RWPE1 (cell line): ENCODE results near the gene LINC00305.

Source experiments
- CTCF ChIA-PET: fragments of 350-600 bp; sonication (Branson Sonifier 250); formaldehyde crosslinking; extraction: SDS; loops from one replicate; lab custom pipeline; 2021; lab: Yijun Ruan, JAX
- POLR2A ChIA-PET: fragments of 400-600 bp; formaldehyde crosslinking; extraction: SDS; loops from one replicate; lab custom pipeline; 2020; ENCODE audit warnings: antibody characterized with exemption; ENCODE audit not compliant: low non-redundant PET; lab: Yijun Ruan, JAX
- DNase-seq: peaks from one replicate; pipeline ENCODE4 v3.0.0; 2012; ENCODE audit warnings: low spot score
- H3K27ac ChIP-seq: fragments of 450-650 bp; 2 replicates; pipeline ENCODE4 v1.5.1; 2017
- CTCF ChIP-seq: fragments of 450-650 bp; conservative IDR thresholded peaks from 2 replicates; pipeline ENCODE4 v1.5.1; 2017; ENCODE audit warnings: low read depth, mild to moderate bottlenecking

The LINC00305 gene

GRCh38 chr18:64095056-64095455 lies 53.8 kb downstream of the LINC00305 start:
- ChIA-PET CTCF (no interaction called here), POLR2A (no interaction called here)
- no peak for TF ChIP-seq CTCF
- H3K27ac ChIP-seq = no peak overlapping the region
- no peak for DNase-seq

DNA sequence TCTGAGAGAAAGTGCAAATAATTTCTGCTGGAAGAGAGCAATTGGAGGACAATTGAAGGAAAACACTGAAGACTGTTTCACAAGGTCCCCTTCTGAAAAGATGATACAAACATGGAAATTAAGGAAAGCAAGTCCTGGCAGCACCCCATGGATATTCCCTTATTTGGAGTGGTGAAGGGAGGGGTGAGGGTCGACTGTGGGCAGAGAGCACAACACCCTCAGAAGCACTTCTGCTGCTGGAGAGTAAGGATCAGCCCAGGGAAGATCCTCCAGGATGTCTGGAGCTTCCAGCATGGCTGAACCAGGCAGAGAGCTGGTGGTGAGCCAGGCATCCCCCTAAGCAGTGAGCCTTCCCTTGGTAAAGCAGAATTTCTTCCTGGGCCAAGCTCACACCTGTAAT lies 54.7 kb downstream of the LINC00305 start:
- POLR2A ChIA-PET = no interaction called here
- no peak for DNase-seq
- CTCF ChIA-PET = no interaction called here
- TF ChIP-seq CTCF = no peak
- H3K27ac ChIP-seq = no peak overlapping the region

DNA sequence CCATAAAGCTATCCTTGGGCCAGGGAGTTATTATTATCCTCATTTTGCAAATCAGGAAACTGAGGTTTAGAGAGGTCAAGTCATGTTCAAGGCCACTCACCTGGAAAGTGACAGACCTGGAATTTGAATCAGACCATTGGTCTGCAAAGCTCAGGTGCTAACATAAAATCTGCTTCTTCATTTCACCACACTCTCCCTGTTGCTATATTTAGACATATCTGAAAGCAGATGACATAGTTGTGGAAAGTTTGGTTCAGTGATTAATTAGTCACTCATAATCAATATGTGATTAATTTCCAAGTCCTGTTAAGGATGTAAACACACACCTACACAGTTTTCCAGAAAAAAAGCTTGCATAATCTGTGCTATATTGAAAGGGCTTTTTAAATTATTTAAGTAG lies 57.4 kb downstream of the LINC00305 start:
- POLR2A ChIA-PET = no interaction called here
- no peak for TF ChIP-seq CTCF
- CTCF ChIA-PET = no interaction called here
- no peak for DNase-seq
- no peak overlapping the region for H3K27ac ChIP-seq

DNA sequence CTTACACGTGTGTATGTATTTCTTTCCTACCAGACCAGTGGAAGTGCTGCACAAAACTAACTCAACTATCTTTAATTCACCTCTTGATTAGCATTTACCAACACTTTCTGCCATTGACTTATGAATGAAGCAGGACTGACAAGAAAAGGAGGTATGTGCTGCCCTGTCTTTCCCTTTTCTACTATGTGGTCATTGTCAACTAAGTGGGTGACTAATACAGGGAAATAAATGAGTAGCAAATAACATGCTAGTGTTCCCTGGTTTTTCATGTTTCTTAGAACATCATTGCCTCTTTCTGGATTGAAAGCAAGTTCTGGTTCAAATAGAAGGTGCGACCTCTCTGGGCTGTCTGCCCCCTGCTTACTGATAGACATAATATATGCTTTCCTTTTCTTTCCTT lies 58.0 kb downstream of the LINC00305 start:
- DNase-seq = no peak
- POLR2A ChIA-PET = no interaction called here
- no peak for TF ChIP-seq CTCF
- CTCF ChIA-PET = no interaction called here
- H3K27ac ChIP-seq = no peak overlapping the region

DNA sequence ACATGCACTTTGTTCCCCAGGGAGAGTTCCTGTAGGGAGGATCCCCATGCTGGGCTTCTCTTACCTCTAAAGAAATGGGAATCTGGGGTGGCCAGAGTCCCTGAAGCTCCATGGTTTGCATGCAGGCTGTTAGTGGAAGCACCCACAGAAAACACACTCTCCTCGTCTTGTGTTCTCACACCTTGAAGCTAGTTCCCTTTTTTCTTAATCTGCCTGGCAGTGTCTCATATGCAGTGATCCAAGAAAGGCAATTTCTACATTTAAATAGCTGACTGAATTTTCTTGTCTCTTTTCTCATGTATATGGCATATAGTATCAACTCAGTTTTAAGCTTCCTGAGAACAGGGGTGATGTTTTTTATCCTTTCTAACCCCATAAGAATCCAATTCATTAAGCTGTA lies 65.0 kb downstream of the LINC00305 start:
- DNase-seq = no peak
- TF ChIP-seq CTCF = no peak
- H3K27ac ChIP-seq = no peak overlapping the region
- ChIA-PET CTCF (no interaction called here), POLR2A (no interaction called here)

GRCh38 chr18:64082513-64082912 lies 66.4 kb downstream of the LINC00305 start:
- no peak for TF ChIP-seq CTCF
- CTCF ChIA-PET = no interaction called here
- no peak overlapping the region for H3K27ac ChIP-seq
- POLR2A ChIA-PET = no interaction called here
- no peak for DNase-seq

GRCh38 chr18:64082054-64082453 lies 66.8 kb downstream of the LINC00305 start:
- ChIA-PET POLR2A (no interaction called here), CTCF (no interaction called here)
- H3K27ac ChIP-seq = no peak overlapping the region
- TF ChIP-seq CTCF = no peak
- no peak for DNase-seq
